MV-4-11 (cell line): ENCODE measurements around the gene URM1.
A peak's percentile ranks its signal among the peaks of the same experiment; 100 is the strongest.

Experiments
- DNase-seq: peaks from one replicate; lab custom pipeline; 2025; lab: John Stamatoyannopoulos, UW

Gene URM1

DNA sequence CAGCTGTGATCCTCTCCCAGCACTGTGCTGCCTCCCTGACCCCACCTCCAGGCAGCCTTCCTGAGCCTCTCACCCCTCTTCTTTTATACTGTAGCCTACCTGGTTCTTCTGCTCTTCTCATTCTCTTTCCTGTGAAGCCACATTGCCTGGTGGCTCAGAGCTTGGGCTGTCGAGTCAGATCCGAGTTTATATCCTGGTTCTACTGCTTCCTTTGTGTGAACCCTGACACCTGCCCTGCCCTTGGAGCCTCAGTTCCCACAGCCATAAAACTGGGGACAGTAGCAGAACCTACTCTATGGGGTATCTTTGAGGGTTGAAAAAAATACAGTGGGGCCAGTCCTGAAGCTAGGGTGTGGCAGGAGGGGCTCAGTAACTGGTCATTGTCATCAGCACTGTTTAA is 22.0 kb upstream of the URM1 start:
- no peak for DNase-seq

DNA sequence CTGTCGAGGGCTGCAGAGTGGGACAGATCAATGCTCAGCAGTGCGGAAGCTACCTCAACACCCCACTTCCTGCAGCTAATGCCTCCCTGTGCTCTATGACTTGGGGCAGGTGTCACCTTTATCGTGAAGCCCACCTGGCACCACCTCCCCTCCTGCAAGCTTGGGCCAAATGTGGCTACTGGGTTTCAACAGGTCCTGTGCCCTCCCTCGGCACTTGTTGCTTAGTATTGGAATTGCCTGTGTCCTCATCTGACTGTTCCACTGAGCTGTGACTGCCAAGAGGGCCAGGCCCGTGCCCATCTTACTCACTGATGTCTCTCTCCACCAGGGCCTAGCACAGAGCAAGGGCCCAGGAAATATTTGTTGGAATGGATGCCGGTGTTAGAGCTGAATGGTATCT is 21.4 kb upstream of the URM1 start:
- DNase-seq, result no peak

GRCh38 chr9:128355451-128355850 is 15.7 kb upstream of the URM1 start:
- DNase-seq, result no peak

GRCh38 chr9:128358090-128358489 is 13.1 kb upstream of the URM1 start:
- DNase-seq, result no peak

- no peak for DNase-seq
Observed at GRCh38 chr9:128358861-128359260, 12.3 kb upstream of the URM1 start.

DNA sequence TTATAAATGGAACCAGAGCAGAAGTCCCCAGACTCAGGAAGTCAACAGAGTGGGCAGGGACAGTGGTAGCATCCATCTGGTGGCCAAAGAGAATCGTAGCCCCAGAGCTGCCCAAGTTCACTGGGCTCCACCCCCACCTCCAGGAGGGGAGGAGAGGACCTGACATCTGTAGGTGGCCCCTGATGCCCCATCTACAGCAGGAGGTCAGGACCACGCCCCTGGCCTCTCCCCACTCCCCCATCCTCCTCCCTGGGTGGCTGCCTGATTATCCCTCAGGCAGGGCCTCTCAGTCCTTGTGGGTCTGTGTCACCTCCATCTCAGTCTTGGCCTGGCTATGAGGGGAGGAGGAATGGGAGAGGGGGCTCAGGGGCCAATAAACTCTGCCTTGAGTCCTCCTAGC is 10.3 kb upstream of the URM1 start:
- DNase-seq, result no peak

DNA sequence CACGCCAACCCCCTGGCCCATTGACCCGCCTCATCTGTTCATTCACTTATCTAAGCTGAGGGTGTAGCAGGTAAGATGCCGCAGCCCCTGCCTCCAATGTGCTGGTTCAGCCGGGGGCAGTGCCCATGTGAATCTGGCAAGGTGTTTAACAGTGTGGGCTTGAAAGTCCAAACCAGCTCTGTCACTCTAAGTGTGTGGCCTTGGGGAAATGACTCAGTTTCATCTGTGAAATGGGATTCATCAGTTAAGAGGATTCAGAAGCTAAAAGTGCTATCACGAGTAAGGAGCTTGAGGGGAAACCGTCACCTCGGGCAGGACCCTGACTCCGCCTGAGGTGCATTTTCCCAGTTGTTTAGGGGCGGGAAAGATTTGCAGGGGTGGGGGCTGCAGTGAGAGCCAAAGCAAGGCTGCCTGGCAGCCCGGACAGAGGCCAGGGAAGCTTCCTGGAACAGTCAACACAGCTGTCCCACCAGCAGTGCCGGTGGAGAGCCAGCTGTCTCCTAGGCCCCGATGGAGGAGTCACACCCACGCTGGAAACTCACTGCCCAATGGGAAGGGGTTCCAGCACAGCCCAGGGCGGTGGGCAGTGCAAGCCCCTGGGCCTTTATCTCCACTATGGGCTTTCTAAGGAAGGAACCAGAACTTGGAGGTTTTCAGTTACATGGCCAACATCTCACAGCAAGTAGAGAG is 9.7 kb upstream of the URM1 start:
- DNase-seq, result no peak

DNA sequence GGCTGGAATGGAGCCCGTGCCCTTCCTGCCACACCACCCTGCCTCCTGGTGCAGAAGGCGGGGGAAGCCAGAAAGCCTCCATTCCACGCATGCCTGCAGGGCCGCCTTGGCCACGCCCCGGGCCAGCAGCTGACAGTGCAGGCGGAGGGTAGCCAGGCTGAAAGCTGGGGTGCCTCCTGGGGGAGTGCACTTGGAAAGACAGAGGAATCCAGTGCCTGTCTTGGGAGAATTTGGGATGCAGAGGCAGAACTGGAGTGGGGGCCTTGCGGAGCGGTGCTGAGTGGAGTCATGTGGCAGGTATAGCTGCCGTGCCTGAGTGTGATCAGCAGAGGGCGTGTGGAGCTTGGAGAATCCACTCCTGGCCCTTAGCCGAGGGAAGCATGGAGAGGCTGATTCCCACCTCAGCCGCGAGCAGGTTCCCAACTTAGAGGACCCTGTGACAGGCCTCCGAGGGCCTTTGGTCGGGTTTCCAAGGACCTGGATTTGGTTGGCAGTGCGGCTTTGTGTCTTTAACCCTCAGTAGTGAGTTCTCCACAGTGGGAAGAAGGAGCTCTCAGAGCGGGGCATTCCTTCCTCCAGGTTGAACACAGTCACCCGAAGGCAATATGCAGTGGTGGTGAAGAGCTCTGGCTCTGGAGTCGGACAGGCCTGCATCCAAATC is 9.1 kb upstream of the URM1 start:
- peak; percentile 70 for DNase-seq

GRCh38 chr9:128362774-128363173 is 8.4 kb upstream of the URM1 start:
- no peak for DNase-seq

GRCh38 chr9:128365525-128365924 is 5.6 kb upstream of the URM1 start:
- no peak for DNase-seq

GRCh38 chr9:128369024-128369706 is 2.0 kb upstream of the URM1 start:
- DNase-seq, result no peak

DNA sequence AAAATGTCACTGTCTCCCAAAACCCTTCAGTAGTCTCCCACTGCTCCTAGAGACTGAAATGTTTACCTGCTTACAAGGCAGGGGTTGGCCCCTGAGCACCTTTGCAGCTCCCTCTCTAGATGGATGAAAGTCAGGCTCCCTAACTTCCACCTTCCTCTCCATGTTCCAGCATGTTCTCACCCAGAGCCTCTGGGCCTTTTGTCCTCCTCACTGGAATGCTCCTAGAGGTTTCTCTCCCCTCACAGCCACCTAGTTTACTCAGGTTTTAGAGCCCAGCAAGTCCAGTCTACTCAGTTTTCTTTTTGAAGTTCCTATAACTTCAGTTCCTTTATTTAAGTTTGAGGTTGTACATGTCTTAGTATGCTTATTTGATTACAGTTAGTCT is 815 bp upstream of the URM1 start:
- DNase-seq, result no peak

DNA sequence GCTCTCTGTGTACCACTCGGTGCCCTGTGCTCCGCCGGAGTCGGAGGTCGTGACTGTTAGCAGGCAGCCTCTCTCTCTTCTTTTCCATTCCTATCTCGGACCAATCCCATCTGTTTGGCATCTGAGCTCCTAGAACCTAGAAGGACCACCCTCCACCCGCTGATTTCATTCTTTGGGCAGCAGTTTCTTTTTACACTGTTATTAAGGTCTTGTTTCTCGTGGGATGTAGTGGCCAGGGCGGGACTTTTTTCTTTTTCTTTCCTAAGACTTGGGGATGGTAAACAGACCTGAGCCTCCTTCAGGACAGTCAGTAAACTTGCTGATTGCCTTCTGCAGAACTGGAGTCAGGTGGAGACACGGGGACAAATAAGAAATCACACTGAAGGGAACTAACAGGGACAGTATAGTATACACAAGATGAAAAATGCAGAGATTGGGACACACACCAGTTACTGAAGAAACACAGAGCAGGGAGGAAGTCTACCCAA is 500 bp downstream of the URM1 start:
- no peak for DNase-seq

DNA sequence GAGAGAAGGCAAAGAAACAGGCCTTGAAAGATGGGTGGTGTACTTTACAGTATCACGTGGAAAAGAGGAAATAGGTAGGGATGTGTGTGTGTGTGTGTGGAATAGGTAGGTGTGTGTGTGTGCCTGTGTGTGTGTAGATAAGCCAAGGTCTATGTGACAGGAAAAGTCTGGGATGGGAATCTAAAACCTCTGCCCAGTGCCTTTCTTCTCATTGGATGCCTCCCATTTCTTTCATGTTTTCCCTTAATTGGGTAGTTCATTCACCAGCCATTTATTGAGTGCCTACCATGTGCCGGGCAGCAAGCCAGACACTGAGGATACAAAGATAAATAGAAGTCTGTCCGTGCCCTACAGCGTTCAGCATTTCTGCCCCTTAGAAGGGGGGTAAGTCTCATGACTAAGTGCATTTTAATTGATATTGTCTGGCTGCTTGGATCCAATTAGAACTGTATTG is 1.0 kb downstream of the URM1 start:
- DNase-seq, result no peak

DNA sequence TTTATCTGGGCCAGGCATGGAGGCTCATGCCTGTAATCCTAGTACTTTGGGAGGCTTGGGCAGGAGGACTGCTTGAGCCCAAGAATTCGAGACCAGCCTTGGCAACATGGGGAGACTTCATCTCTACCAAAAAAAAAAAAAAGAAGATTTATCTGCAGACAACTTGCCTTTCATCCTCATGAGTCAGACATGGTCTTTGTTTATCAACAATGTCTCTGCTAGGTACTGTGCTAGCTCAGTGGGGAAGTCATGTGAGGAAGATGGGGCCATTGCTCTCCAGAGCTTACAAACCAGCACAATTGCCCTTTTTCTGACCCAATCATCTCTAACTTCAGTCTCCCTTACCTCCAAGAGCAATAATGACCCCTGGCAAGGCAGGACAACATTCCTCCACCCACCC is 1.6 kb downstream of the URM1 start:
- no peak for DNase-seq

- DNase-seq, result no peak
Observed at GRCh38 chr9:128374221-128374675, 3.1 kb downstream of the URM1 start.

GRCh38 chr9:128375865-128376264 is 4.7 kb downstream of the URM1 start:
- DNase-seq, result no peak

GRCh38 chr9:128382261-128382660 is 11.1 kb downstream of the URM1 start:
- DNase-seq, result no peak

DNA sequence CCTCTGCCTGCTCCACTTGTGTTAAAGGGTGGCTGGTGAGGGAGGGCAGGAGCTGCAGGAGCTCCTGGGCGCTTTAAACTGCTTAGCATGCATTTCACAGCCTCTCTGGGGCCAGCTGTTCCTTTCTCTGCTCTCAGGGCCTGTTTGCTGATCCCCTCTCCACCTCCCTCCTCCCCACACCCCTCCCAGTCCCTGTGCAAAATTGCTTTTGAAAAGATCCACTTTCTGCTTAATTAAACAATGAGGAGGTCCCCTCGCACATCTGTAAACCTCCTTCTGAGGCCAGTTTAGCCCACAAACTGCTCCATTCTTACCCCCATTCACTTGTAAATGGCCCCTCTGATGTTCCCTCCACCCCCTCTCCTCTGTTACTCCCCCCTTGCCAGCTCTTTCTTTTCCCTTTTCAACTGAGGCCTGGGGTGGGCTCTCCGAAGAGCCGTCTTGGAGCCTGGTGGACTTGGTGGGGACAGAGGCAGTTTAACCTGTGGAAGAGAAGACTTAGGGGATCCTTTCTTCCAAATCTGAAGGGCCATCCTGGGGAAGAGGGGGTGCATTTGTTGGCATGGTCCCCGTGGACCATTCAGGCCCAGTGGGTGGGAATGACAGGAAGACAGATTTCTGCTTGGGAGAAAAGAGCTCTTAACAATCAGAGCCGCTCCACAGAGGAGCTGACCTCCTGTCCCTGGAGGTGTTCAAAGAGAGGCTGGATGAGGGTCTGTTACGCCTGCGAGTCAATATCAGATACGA is 12.0 kb downstream of the URM1 start:
- no peak for DNase-seq

- DNase-seq, result no peak
Observed at GRCh38 chr9:128383791-128384190, 12.6 kb downstream of the URM1 start.

- no peak for DNase-seq
Observed at GRCh38 chr9:128384801-128385495, 13.8 kb downstream of the URM1 start.
